ENCODE results near the gene GPC5. TPM values are rescaled to one million over a fixed set of nuclear protein-coding genes. Genes with fewer than 3 reads are reported as not detected.

GPC5 gene
- total and polyA plus RNA-seq, 9 of the 15 experiments (the other 6 are each of a cell fraction or from before 2014, with no cell fraction given), result 0.18 to 0.27 TPM; not detected in 7

GRCh38 chr13:92012787-92013186 lies 614.4 kb downstream of the GPC5 start:
- 0% methylated on average over 3 of the region's 3 CpGs for WGBS (ENCODE audit: insufficient coverage, low coverage, missing lambda C conversion rate)
- ChIA-PET POLR2A (no interaction called here), CTCF (ENCODE audit: low intra/inter-chr PET ratio) (no interaction called here)
- intact Hi-C loops (cut with micrococcal nuclease), result no loop called here
- Histone ChIP-seq H3K27ac (ENCODE audit: extremely low read depth, low read depth, low read length) (no peak overlapping the region), H3K9ac (ENCODE audit: insufficient read depth in 1 of 2, low read depth in 2 of 2, low read length in 2 of 2) (no peak overlapping the region), H3K79me2 (ENCODE audit: control insufficient read depth, insufficient read depth, low read length) (no peaks in the 10 kb centered on the region), H3K36me3 (ENCODE audit: control insufficient read depth, insufficient read depth, low read length) (no peaks in the 10 kb centered on the region), H2AFZ (ENCODE audit: low read depth, low read length) (no peak overlapping the region), H3K4me2 (ENCODE audit: insufficient read depth, low read length) (no peak overlapping the region), H3K9me1 (ENCODE audit: control insufficient read depth, insufficient read depth, low read length) (no peaks in the 10 kb centered on the region), H3K9me3 (replicated peaks; ENCODE audit: control insufficient read depth, insufficient read depth, low read depth, low read length) (no peaks in the 10 kb centered on the region), H3K4me1 (replicated peaks in 1 of 2; ENCODE audit: control insufficient read depth in 2 of 2, insufficient read depth in 2 of 2, low read length in 2 of 2) (no peaks in the 10 kb centered on the region), H3K27me3 (ENCODE audit: control insufficient read depth in 2 of 2, insufficient read depth in 2 of 2, low read length in 2 of 2) (no peaks in the 10 kb centered on the region), H3K4me3 (no peak overlapping the region), H4K20me1 (replicated peaks; ENCODE audit: control insufficient read depth, insufficient read depth, low read length) (no peaks in the 10 kb centered on the region)
- no peak for TF ChIP-seq CHD1 (IDR thresholded peaks at IDR 0.05; ENCODE audit: low read length)
- no peak for TF ChIP-seq GATAD2B (IDR thresholded peaks at IDR 0.05; ENCODE audit: borderline replicate concordance)
- TF ChIP-seq HBP1 (CRISPR knock-in tag; IDR thresholded peaks at IDR 0.05), result no peak
- no peak for TF ChIP-seq ZNF316 (IDR thresholded peaks at IDR 0.05)
- ATAC-seq (no peak), FAIRE-seq (no peak), DNase-seq (ENCODE audit: extremely low read depth in 1 of 4, low spot score in 3 of 4) (no peak)
- no TSS peak for BruUV-seq (replicated peaks)
- in situ Hi-C loops (cut with MboI), result no loop called here

- Histone ChIP-seq H3K36me3 (ENCODE audit: control insufficient read depth, insufficient read depth, low read length) (no peaks in the 10 kb centered on the region), H3K4me3 (no peak overlapping the region), H3K9me1 (ENCODE audit: control insufficient read depth, insufficient read depth, low read length) (no peaks in the 10 kb centered on the region), H3K27ac (ENCODE audit: extremely low read depth, low read depth, low read length) (no peak overlapping the region), H3K79me2 (ENCODE audit: control insufficient read depth, insufficient read depth, low read length) (no peaks in the 10 kb centered on the region), H3K4me2 (ENCODE audit: insufficient read depth, low read length) (no peak overlapping the region), H3K9ac (ENCODE audit: insufficient read depth in 1 of 2, low read depth in 2 of 2, low read length in 2 of 2) (no peak overlapping the region), H4K20me1 (replicated peaks; ENCODE audit: control insufficient read depth, insufficient read depth, low read length) (no peaks in the 10 kb centered on the region), H3K9me3 (replicated peaks; ENCODE audit: control insufficient read depth, insufficient read depth, low read depth, low read length) (no peaks in the 10 kb centered on the region), H3K4me1 (replicated peaks in 1 of 2; ENCODE audit: control insufficient read depth in 2 of 2, insufficient read depth in 2 of 2, low read length in 2 of 2) (no peaks in the 10 kb centered on the region), H3K27me3 (ENCODE audit: control insufficient read depth in 2 of 2, insufficient read depth in 2 of 2, low read length in 2 of 2) (no peaks in the 10 kb centered on the region), H2AFZ (ENCODE audit: low read depth, low read length) (no peak overlapping the region)
- ChIA-PET POLR2A (no interaction called here), CTCF (ENCODE audit: low intra/inter-chr PET ratio) (no interaction called here)
- no TSS peak for BruUV-seq (replicated peaks)
- intact Hi-C loops (cut with micrococcal nuclease), result no loop called here
- in situ Hi-C loops (cut with MboI), result no loop called here
- WGBS (ENCODE audit: insufficient coverage, low coverage, missing lambda C conversion rate), result 3% methylated on average over 13 of the region's 13 CpGs
- no peak for TF ChIP-seq ZNF75A (CRISPR knock-in tag; IDR thresholded peaks at IDR 0.05)
- TF ChIP-seq ZNF57 (CRISPR knock-in tag; IDR thresholded peaks at IDR 0.05), result no peak
- no peak for TF ChIP-seq ZNF518B (CRISPR knock-in tag; IDR thresholded peaks at IDR 0.05)
- no peak for TF ChIP-seq ZKSCAN1 (IDR thresholded peaks at IDR 0.05; ENCODE audit: low read depth, low read length)
- TF ChIP-seq THRAP3 (IDR thresholded peaks at IDR 0.05; ENCODE audit: borderline replicate concordance), result no peak
- no peak for TF ChIP-seq MCM7 (IDR thresholded peaks at IDR 0.05)
- TF ChIP-seq ZNF586 (CRISPR knock-in tag; conservative IDR thresholded peaks at IDR 0.05), result no peak
- no peak for TF ChIP-seq KLF1 (tag; IDR thresholded peaks at IDR 0.05)
- FAIRE-seq (no peak), ATAC-seq (no peak), DNase-seq (ENCODE audit: extremely low read depth in 1 of 4, low spot score in 3 of 4) (no peak)
Observed at GRCh38 chr13:92017737-92018136, 619.3 kb downstream of the GPC5 start.
